GM19455 (cell line): ENCODE results near the gene WSB2.
"Not testable (repeated sequence)": the region's sequence is repeated elsewhere in the genome, so short reads cannot be mapped to it uniquely, and the experiment has no call there.

ENCODE experiments used
- ATAC-seq: cut with Tn5 transposase; IDR thresholded peaks from one replicate; pipeline ENCODE4 v1.9.1; 2021; ENCODE audit not compliant: unreplicated experiment

The WSB2 gene

DNA sequence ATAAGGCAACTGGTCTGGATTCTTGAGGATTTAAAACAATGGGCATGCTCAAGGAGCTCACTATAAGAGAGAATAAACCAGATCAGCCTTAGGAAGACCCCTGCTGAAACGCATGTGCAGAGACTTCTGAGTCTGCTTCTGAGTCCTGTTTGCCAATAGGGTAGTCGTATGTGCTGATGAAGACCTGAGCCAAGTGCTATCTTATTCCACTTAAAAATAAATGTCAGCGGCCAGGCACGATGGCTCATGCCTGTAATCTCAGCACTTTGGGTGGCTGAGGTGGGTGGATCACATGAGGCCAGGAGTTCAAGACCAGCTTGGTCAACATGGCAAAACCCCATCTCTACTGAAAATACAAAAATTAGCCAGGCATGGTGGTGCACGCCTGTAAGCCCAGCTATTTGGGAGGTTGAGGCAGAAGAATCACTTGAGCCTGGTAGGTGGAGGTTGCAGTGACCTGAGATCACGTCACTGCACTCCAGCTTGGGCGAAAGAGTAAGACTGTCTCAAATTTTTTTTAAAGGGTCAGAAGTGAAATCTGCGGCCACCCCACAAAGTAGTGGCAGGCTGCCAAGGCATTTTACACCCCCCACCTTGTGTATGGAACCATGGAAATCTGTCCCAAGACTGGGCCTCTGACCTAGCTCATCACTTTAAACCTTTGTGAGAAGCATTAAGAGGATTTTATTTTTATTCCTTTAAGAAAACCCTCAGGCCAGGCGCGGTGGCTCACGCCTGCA is 24.1 kb downstream of the WSB2 start:
- no peak for ATAC-seq

DNA sequence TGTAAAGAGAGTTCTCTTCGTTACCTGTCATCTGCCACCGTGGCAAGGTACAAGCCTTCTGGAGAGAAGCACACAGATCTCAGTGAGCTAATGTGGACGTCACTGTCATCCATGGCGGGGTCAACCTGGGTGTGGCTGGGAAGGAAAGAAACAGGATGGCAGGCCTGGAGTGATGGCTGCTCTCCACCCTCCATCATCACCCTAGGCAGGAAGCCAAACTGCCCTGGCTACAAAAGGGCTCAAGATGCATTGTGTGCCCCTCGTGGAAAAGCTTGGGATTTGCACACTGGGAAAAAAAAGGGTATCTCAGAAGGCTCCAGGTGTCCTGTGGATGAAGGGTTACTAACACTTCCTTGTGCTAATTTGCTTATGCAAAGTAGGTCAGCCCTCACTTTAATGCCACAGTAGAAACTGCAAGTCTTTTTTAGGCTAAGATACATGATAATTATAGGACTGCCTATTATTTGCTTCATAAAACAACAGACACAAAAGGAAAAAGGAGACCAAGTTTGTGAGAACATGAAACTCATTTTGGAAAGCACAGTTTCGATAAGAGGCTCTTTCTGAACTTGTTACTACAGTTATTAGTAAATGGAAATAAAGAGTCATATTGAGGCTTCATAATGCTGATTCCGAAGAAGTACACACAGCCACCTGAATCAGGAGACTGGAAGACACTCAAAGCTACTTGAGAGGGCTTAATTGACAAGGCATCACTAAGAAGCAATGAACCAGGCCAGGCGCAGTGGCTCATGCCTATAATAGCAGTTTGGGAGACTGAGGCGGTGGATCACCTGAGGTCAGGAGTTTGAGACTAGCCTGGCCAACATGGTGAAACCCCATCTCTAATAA is 25.6 kb downstream of the WSB2 start:
- ATAC-seq, result peak; percentile 80

GRCh38 chr12:118034429-118035189 is 26.4 kb downstream of the WSB2 start:
- ATAC-seq, result no peak

DNA sequence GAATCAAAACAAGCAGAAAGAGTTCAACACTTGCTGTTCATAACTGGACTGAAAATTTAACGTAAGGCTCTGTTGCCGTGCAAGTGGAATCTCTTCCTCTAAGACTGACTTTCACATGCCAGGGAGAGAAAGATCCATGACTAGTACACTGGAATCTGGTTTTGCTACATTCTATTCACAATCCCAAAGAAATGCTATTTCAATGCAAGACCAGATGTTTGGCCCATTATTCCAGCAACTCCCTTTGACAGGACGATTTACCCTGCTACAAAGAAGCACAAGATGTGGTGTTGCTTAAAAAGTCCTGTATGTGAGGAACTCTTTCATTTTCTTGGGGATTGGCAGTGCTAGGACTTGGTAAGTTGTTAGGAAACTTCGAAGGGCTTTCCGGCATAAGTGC is 27.1 kb downstream of the WSB2 start:
- no peak for ATAC-seq

DNA sequence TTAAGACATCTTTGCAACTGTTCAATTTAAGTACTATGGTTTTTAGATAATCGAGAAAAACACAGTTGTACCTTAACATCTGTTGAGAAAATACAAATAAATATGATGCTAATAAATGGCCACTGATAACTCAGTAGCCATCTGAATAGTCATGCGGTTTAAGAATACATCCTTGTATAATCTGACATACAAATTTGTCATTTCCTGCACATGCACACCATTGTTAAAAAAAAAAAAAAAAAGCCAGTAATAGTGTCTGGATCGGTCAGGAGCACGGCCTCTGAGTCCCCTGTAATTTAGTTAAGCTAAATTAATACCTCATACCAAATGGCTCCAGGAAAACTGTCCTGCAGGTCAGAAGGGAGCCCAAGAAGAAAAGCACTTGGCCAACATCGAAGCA is 27.7 kb downstream of the WSB2 start:
- no peak for ATAC-seq

- ATAC-seq, result no peak
Measured at GRCh38 chr12:118032188-118032587, 28.8 kb downstream of the WSB2 start.

DNA sequence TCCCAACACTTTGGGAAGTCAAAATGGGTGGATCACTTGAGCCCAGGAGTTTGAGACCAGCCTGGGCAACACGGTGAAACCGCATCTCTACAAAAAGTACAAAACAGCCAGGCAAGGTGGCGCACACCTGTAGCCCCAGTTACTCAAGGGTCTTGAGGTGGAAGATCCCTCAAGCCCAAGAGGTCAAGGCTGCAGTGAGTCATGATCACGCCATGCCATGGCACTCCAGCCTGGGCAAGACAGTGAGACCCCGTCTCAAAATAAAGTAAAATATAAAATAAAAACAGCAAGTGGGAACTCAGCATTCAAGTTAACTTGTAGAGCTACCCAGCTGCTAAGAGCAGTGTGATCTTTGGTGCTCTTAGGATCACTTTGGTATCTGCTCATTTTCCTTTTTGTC is 31.8 kb downstream of the WSB2 start:
- ATAC-seq, result no peak

DNA sequence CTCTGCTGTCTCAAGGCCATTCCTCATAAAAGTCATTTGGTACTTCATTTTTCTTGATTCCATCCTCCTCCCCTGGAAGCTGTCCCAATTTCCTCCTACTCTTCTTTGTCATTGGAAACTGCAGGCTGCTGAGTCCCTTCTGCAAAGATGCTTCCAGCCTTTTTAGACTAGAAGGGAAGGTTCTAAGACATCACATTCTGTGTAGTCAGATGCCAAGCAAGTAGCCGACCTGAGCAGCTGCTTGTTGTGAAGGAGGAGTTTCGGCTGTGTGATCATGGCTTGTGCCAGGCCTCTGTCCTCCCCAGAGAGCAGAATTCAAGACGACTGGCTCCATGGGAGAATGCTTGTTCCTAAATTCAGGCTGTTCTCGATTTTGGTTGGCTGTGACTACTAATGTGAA is 35.8 kb downstream of the WSB2 start:
- no peak for ATAC-seq

GRCh38 chr12:118023301-118023860 is 37.6 kb downstream of the WSB2 start:
- no peak for ATAC-seq

- no peak for ATAC-seq
Measured at GRCh38 chr12:118022728-118023109, 38.3 kb downstream of the WSB2 start.

DNA sequence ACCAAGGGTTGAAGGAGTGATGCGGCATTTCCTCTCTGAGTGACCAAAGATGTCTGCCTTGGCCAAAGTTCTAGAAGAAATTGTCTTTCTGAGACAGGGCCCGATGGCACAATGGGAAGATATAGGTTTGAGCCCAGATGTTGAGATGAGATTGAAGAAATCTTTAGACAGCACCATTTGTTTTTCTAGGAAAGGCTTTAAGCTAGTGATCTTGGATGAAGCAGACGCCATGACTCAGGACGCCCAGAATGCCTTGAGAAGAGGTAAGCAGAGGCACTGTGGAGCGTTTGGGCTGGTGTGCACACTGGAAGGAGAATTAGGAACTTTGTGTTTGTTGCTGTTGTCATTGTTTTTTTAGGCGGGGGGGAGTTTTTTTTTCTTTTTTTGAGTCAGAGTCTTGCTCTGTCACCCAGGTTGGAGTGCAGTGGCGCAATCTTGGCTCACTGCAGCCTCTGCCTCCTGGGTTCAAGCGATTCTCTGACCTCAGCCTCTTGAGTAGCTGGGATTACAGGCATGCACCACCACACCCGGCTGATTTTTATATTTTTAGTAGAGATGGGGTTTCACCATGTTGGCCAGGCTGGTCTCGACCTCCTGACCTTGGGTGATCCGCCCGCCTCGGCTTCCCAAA is 38.8 kb downstream of the WSB2 start:
- not testable (repeated sequence) for ATAC-seq

DNA sequence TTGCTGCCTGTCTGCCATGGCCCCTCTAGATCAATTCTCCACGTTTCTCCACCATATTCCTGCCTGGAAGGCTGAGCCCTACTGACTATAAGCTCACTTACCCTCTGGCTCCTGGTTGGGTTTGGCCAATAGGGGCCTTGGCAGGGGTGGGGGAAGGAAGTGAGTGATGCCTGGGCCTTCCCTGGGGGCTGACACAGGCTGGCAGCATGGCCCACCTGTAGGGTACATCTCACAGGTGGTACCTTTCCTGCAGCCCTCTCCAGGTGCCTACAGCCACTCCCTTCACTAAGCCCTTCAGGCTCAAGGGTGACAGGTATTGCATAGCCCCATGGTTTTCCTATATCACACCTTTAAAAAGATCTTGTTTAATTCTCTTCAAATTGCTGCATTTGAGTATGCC is 40.9 kb downstream of the WSB2 start:
- ATAC-seq, result no peak

DNA sequence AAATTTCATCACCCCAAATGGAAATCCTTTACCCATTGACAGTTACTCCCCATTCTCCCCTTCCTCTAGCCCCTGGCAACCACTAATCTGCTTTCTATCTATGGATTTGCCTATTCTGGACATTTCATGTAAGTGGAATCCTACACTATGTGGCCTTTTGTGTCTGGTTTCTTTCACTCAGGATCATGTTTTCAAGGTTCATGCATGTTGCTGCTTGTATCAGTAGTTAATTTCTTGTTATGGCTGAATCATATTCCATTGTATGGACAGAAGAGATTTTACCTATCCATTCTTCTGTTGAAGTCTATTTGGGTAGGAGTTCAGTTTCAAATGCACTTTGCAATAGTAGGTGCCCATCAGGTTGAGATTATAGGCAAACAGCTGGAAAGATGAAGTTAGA is 43.1 kb downstream of the WSB2 start:
- no peak for ATAC-seq

DNA sequence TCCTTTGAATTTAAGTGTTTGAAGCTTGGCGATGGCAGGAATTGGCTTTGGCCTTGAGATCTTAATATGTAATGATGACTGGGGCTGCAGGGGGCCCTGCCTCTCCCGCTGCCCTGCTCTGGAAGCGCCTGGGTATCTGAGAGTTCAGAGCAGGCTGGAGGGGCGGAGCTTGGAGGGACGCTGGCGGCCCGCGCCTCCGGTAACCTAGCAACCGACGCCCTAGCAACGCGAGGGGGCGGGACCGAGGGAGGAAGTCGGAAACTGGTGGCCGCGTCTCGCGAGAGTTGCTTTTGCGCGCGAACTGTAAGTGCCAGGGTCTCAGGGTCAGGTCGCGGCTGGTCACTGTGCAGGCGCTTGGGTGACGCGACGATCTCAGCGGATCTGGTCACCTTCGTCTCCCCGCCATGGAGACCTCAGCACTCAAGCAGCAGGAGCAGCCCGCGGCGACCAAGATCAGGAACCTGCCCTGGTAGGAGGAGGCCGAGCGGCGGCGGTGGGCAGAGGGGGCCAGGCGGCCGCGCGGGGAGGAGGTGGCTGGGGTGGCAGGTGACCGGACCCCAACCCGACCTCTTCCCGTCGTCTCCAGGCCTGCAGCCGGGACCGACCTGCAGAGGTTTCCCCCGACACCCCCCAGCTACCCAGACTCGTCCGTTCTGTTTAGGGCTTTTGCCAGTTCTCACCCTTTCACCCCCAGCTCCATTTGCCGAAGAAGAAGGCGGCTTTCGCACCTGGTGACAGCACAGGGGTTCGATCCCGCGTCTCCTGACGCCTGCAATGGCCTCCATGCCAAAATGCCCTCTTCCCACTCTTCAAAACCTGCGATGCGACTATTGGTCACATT is 44.3 kb downstream of the WSB2 start, which contains the start of gene RFC5:
TSS of gene RFC5 (plus strand) at position 280 of the 841 bp plus-strand sequence. CDS start at position 405, 125 bp downstream.
- ATAC-seq, result peak; percentile 95

DNA sequence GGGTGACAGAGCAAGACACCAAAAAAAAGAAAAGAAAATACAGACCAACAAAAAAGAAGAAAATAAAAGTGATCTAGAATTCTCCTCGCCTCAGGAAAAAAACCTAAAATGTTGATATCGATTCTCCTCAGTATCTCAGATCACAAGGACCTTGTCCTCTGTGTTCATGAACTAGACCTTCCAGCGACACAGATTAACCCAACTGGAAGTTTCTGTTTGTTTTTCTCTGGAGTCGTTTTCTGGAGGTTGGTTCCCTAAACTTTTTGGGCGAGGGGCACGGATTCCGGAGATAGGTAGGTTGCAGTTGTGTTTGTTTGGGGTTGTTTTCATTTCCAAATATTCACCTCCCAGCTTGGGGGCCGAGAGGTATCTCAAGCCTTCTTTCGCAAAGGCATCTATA is 45.0 kb downstream of the WSB2 start:
- ATAC-seq, result no peak

DNA sequence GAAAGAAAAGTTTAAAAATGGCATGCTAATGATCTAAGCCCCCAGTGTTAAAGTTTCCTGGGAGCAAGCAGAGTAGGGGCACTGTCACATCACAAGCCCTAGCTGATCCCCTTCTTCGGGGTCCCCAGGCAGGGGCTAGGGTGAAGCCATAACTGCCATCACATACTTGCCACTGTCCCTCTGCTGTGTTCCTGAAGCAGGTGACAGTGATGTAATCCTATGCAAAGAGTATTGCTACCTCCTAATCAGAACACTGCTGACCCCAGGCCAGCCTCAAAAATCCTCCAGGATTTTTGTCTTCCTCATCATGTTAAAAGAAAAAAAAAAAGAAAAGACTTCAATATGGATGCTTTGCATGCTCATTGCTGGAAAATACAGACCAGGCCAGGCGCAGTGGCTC is 45.7 kb downstream of the WSB2 start:
- no peak for ATAC-seq

DNA sequence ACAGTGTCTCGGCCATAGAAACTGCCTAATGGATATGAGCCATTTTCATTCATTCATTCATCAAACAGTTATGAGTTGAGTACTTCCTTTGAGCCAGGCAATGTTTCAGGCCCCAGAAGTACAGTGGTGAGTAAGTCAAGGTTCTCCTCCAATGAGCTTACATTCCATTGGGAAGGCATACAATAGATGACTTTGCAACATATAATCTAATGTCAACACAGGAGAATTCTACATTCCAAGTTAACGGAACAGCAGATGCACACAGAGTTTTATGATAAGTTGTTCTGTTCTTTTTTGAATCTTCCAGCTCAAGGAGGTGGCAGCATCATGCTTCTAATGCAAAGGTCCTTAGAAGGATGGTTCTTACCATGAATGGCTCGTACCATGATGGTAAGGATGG is 47.7 kb downstream of the WSB2 start:
- no peak for ATAC-seq

GRCh38 chr12:118011961-118012360 is 49.0 kb downstream of the WSB2 start:
- ATAC-seq, result no peak

DNA sequence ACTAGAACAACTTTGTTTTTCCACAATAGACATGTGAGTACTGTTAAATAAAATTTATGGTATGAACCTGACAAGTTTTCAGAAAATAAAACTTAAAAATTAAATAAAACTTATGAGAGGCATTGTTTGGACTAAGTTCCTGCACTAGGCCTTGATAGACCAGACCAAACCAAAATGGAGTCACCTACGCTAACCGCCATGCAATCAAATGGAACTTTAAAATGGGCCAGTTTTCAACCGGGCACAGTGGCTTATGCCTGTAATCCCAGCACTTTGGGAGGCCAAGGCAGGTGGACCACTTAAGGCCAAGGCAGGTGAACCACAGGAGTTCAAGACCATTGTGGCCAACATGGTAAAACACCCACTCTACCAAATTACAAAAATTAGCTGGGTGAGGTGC is 49.6 kb downstream of the WSB2 start:
- ATAC-seq, result no peak

GRCh38 chr12:118010903-118011302 is 50.1 kb downstream of the WSB2 start:
- no peak for ATAC-seq
